ENCODE results near the gene FEZ2. TPM values are rescaled to one million over a fixed set of nuclear protein-coding genes. Genes with fewer than 3 reads are reported as not detected.

FEZ2 gene
- total and polyA plus RNA-seq, 10 of the 15 experiments (the other 5 are each of a cell fraction or from before 2014, with no cell fraction given): 3.0 to 15.4 (median 6.6) TPM

DNA sequence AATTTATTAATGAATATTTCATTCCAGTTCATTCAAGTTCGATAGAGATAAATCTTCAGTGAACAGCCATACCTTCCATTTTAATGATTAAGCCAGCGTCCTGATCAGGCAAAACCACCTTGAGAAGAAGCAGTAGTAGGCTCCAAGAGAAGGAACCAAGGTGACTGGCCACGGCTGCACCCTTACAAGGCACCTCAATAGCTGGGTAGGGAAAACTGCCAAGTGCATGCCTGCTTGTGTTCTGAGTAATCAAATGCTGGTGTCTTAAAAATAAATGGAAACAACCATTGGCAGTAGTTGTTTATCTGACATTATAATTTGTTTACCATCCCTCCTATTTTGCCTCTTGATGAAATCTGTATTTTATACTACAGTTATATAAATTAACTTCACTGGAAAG is 10.0 kb upstream of the FEZ2 start (continued):
- no peak for TF ChIP-seq TCF3 (IDR thresholded peaks at IDR 0.05; ENCODE audit: borderline replicate concordance, insufficient read depth, low read depth, low read length)
- TF ChIP-seq HCFC1 (IDR thresholded peaks at IDR 0.05; ENCODE audit: low read length): no peak

DNA sequence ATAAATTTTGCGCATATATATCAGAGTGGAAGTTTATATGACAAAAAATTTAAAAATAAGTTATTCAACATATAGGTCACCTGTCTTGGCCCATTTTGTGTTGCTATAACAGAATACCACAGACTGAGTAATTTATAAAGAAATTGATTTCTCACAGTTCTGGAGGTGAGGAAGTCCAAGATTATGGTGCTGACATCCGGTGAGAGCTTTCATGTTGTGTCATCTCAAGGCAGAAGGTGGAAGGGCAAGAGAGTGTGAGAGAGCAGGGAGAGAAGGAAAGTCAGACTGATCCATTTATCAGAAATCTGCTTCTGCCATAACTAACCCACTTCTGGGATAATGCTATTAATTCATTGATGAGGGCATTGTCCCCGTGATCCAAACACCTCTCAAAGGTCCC is 9.0 kb upstream of the FEZ2 start:
- no peak for TF ChIP-seq EGR1 (IDR thresholded peaks at IDR 0.05; ENCODE audit: borderline replicate concordance in 1 of 2, low read depth in 2 of 2, low read length in 2 of 2)
- no peak for TF ChIP-seq ZNF622 (IDR thresholded peaks at IDR 0.05)
- TF ChIP-seq IRF4 (IDR thresholded peaks at IDR 0.05; ENCODE audit: low read depth, low read length): no peak
- TF ChIP-seq ZNF274 (IDR thresholded peaks at IDR 0.05; ENCODE audit: insufficient read depth, insufficient read length): no peak
- TF ChIP-seq, protein P1, sequence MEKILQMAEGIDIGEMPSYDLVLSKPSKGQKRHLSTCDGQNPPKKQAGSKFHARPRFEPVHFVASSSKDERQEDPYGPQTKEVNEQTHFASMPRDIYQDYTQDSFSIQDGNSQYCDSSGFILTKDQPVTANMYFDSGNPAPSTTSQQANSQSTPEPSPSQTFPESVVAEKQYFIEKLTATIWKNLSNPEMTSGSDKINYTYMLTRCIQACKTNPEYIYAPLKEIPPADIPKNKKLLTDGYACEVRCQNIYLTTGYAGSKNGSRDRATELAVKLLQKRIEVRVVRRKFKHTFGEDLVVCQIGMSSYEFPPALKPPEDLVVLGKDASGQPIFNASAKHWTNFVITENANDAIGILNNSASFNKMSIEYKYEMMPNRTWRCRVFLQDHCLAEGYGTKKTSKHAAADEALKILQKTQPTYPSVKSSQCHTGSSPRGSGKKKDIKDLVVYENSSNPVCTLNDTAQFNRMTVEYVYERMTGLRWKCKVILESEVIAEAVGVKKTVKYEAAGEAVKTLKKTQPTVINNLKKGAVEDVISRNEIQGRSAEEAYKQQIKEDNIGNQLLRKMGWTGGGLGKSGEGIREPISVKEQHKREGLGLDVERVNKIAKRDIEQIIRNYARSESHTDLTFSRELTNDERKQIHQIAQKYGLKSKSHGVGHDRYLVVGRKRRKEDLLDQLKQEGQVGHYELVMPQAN (conservative IDR thresholded peaks at IDR 0.05): no peak
- no peak for TF ChIP-seq JUND (IDR thresholded peaks at IDR 0.05; ENCODE audit: low read depth, low read length)
- no peak for TF ChIP-seq MYB (IDR thresholded peaks at IDR 0.05; ENCODE audit: borderline replicate concordance, low read depth, low read length)
- TF ChIP-seq ZSCAN29 (IDR thresholded peaks at IDR 0.05): no peak
- no peak for TF ChIP-seq RB1 (IDR thresholded peaks at IDR 0.05; ENCODE audit: borderline replicate concordance)
- TF ChIP-seq, protein P2, sequence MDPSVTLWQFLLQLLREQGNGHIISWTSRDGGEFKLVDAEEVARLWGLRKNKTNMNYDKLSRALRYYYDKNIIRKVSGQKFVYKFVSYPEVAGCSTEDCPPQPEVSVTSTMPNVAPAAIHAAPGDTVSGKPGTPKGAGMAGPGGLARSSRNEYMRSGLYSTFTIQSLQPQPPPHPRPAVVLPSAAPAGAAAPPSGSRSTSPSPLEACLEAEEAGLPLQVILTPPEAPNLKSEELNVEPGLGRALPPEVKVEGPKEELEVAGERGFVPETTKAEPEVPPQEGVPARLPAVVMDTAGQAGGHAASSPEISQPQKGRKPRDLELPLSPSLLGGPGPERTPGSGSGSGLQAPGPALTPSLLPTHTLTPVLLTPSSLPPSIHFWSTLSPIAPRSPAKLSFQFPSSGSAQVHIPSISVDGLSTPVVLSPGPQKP (IDR thresholded peaks at IDR 0.05; ENCODE audit: low read depth, low read length): no peak
- TF ChIP-seq HDAC6 (IDR thresholded peaks at IDR 0.05; ENCODE audit: unreplicated experiment): no peak
- no peak for TF ChIP-seq TARDBP (IDR thresholded peaks at IDR 0.05; ENCODE audit: borderline replicate concordance)
- no peak for TF ChIP-seq SP1 (IDR thresholded peaks at IDR 0.05; ENCODE audit: low read depth, low read length)
- TF ChIP-seq YY1 (IDR thresholded peaks at IDR 0.05; ENCODE audit: low read depth, low read length): no peak
- TF ChIP-seq PML (IDR thresholded peaks at IDR 0.05; ENCODE audit: low read length): no peak
- TF ChIP-seq ATF3 (IDR thresholded peaks at IDR 0.05; ENCODE audit: borderline replicate concordance, extremely low read depth, low read depth, low read length): no peak
- no peak for TF ChIP-seq POLR2A (IDR thresholded peaks at IDR 0.05; ENCODE audit: low read depth, low read length)
- TF ChIP-seq ZBED1 (IDR thresholded peaks at IDR 0.05; ENCODE audit: borderline replicate concordance): no peak
- TF ChIP-seq, protein P3, sequence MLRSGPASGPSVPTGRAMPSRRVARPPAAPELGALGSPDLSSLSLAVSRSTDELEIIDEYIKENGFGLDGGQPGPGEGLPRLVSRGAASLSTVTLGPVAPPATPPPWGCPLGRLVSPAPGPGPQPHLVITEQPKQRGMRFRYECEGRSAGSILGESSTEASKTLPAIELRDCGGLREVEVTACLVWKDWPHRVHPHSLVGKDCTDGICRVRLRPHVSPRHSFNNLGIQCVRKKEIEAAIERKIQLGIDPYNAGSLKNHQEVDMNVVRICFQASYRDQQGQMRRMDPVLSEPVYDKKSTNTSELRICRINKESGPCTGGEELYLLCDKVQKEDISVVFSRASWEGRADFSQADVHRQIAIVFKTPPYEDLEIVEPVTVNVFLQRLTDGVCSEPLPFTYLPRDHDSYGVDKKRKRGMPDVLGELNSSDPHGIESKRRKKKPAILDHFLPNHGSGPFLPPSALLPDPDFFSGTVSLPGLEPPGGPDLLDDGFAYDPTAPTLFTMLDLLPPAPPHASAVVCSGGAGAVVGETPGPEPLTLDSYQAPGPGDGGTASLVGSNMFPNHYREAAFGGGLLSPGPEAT (IDR thresholded peaks at IDR 0.05; ENCODE audit: low read depth): no peak
- no peak for TF ChIP-seq DPF2 (IDR thresholded peaks at IDR 0.05)
- Histone ChIP-seq H3K9ac (ENCODE audit: control insufficient read depth, insufficient read depth, low read length) (no peak overlapping the region), H3K9me3 (replicated peaks; ENCODE audit: control insufficient read depth, insufficient read depth, low read length) (no peaks in the 10 kb centered on the region), H3K4me1 (ENCODE audit: control insufficient read depth, insufficient read depth, low read length) (no peaks in the 10 kb centered on the region), H3K36me3 (ENCODE audit: control insufficient read depth in 2 of 2, insufficient read depth in 2 of 2, low read length in 1 of 2) (no peaks in the 10 kb centered on the region), H3K4me2 (ENCODE audit: control insufficient read depth, insufficient read depth) (no peak overlapping the region), H3K4me3 (no peak overlapping the region), H2AFZ (ENCODE audit: control insufficient read depth, low read depth, low read length) (no peak overlapping the region), H3K27ac (ENCODE audit: control insufficient read depth, insufficient read depth) (no peak overlapping the region), H3K79me2 (ENCODE audit: control insufficient read depth, insufficient read depth, low read length) (no peaks in the 10 kb centered on the region), H3K27me3 (replicated peaks in 1 of 2; ENCODE audit: control insufficient read depth in 2 of 2, insufficient read depth in 2 of 2, low read length in 1 of 2) (no peaks in the 10 kb centered on the region), H4K20me1 (ENCODE audit: control insufficient read depth, insufficient read depth) (no peaks in the 10 kb centered on the region)
- DNase-seq (ENCODE audit: low read depth, low spot score) (no peak), ATAC-seq (no peak), FAIRE-seq (no peak)
- intact Hi-C loops (cut with micrococcal nuclease; ENCODE audit: unreplicated experiment) (no loop called here), in situ Hi-C loops (cut with MboI) (no loop called here)
- ChIA-PET RAD21 (ENCODE audit: unreplicated experiment) (no interaction called here), CTCF (interaction anchor here (1.0 kb wide), 1 partner anchor 21 kb away, joined by 3 read pairs; no protein-coding TSS in a partner anchor), POLR2A (no interaction called here), SMC1A (ENCODE audit: uncharacterized antibody, unreplicated experiment) (no interaction called here)
- no TSS peak for BruUV-seq (replicated peaks)
- WGBS (ENCODE audit: insufficient coverage, insufficient replicate concordance, low lambda C conversion rate, missing lambda C conversion rate): 33% methylated on average over 3 of the region's 3 CpGs

Measured in GM12878 (cell line).